ENCODE measurements around the gene SLC2A6. TPM values are rescaled to one million over a fixed set of nuclear protein-coding genes. Genes with fewer than 3 reads are reported as not detected.

The SLC2A6 gene
- polyA plus RNA-seq, 1 of the 3 experiments (the other 2 are of a cell fraction): 5.2 TPM

- H4K20me1 ChIP-seq (ENCODE audit: insufficient read depth): no peaks in the 10 kb centered on the region
- no peak overlapping the region for H2AFZ ChIP-seq (ENCODE audit: low read depth)
- no peaks in the 10 kb centered on the region for H3K79me2 ChIP-seq (ENCODE audit: insufficient read depth)
- no peak overlapping the region for H3K9ac ChIP-seq
- CTCF ChIA-PET: interaction anchor here (1.0 to 2.4 kb wide), 6 partner anchors 11 to 206 kb away, joined by 3 to 19 read pairs (median 4); partner anchors contain the start of gene ADAMTSL2
- no peak for TF ChIP-seq NFIC (IDR thresholded peaks at IDR 0.05; ENCODE audit: borderline replicate concordance)
- TF ChIP-seq, protein P1, sequence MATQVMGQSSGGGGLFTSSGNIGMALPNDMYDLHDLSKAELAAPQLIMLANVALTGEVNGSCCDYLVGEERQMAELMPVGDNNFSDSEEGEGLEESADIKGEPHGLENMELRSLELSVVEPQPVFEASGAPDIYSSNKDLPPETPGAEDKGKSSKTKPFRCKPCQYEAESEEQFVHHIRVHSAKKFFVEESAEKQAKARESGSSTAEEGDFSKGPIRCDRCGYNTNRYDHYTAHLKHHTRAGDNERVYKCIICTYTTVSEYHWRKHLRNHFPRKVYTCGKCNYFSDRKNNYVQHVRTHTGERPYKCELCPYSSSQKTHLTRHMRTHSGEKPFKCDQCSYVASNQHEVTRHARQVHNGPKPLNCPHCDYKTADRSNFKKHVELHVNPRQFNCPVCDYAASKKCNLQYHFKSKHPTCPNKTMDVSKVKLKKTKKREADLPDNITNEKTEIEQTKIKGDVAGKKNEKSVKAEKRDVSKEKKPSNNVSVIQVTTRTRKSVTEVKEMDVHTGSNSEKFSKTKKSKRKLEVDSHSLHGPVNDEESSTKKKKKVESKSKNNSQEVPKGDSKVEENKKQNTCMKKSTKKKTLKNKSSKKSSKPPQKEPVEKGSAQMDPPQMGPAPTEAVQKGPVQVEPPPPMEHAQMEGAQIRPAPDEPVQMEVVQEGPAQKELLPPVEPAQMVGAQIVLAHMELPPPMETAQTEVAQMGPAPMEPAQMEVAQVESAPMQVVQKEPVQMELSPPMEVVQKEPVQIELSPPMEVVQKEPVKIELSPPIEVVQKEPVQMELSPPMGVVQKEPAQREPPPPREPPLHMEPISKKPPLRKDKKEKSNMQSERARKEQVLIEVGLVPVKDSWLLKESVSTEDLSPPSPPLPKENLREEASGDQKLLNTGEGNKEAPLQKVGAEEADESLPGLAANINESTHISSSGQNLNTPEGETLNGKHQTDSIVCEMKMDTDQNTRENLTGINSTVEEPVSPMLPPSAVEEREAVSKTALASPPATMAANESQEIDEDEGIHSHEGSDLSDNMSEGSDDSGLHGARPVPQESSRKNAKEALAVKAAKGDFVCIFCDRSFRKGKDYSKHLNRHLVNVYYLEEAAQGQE (IDR thresholded peaks at IDR 0.05; ENCODE audit: low read depth, low read length): no peak
- TF ChIP-seq EP300 (IDR thresholded peaks at IDR 0.05; ENCODE audit: borderline replicate concordance in 1 of 2, low read depth in 1 of 2, low read length in 1 of 2): peak in 1 of 2 experiments; percentile 63; a peak in 1 of 4 replicates
- no peak for TF ChIP-seq FOSL2 (IDR thresholded peaks at IDR 0.05; ENCODE audit: borderline replicate concordance, low read depth)
- TF ChIP-seq PBX3 (IDR thresholded peaks at IDR 0.05): no peak
- TF ChIP-seq GATA2 (CRISPR knock-in tag; IDR thresholded peaks at IDR 0.05): peak; percentile 89
- TF ChIP-seq FOXJ3 (CRISPR knock-in tag; IDR thresholded peaks at IDR 0.05): peak; percentile 20; the same call in 1 of the 2 replicates
- TF ChIP-seq POLR2AphosphoS5 (IDR thresholded peaks at IDR 0.05; ENCODE audit: low read depth, low read length): no peak
- no peak for TF ChIP-seq RAD21 (IDR thresholded peaks at IDR 0.05; ENCODE audit: low read length)
- H3K4me2 ChIP-seq: no peak overlapping the region
- DNase-seq: no peak
- no peaks in the 10 kb centered on the region for H3K36me3 ChIP-seq (replicated peaks in 1 of 2; ENCODE audit: control insufficient read depth in 1 of 2, insufficient read depth in 2 of 2, low read length in 1 of 2)
- H3K4me1 ChIP-seq (ENCODE audit: control insufficient read depth in 1 of 2, insufficient read depth in 2 of 2, low read depth in 1 of 2, low read length in 1 of 2): peaks cover 2 to 68% of the 10 kb centered on the region in 2 experiments; a peak in 2 of 4 replicates
- POLR2A ChIA-PET: interaction anchor here (0.6 to 1.7 kb wide), 5 partner anchors 8 to 115 kb away, joined by 3 to 7 read pairs (median 4); partner anchors contain the start of genes DBH and FAM163B
- no peaks in the 10 kb centered on the region for H3F3A ChIP-seq (replicated peaks; ENCODE audit: insufficient read depth)
- H3K4me3 ChIP-seq (ENCODE audit: low read depth in 2 of 2, low read length in 1 of 2): no peak overlapping the region
- H3K9me2 ChIP-seq: no peaks in the 10 kb centered on the region
- WGBS (ENCODE audit: low lambda C conversion rate): 75% methylated on average over 20 of the region's 21 CpGs
- no peaks in the 10 kb centered on the region for H3K27me3 ChIP-seq (ENCODE audit: insufficient read depth)
- H3K9me3 ChIP-seq: no peaks in the 10 kb centered on the region
- H3K27ac ChIP-seq (ENCODE audit: low read depth in 2 of 2, low read length in 1 of 2): peak overlapping the region in 1 of 2 experiments; percentile 86; a peak in 2 of 4 replicates
Measured at GRCh38 chr9:133521122-133522072, 42.5 kb upstream of the SLC2A6 start.

Measured in SK-N-SH (cell line).